Lung (tissue), 12 donors: ENCODE results near the gene TRAPPC2. TPM values are rescaled to one million over a fixed set of nuclear protein-coding genes. Genes with fewer than 3 reads are reported as not detected.

ENCODE experiments used
- ATAC-seq: fragments of 200-7000 bp; cut with Tn5 transposase; one replicate; pipeline ENCODE4 v1.9.1; 2020; ENCODE audit warnings: moderate number of reproducible peaks; ENCODE audit not compliant: insufficient read depth, low FRiP score
- DNase-seq, 3 donors: peaks; one replicate each; pipeline ENCODE4 v3.0.0-alpha.2; 2013 to 2017
- H3K27ac ChIP-seq, 2 donors: one replicate each; pipeline ENCODE4 v1.5.1; 2013; ENCODE audit warnings: mild to moderate bottlenecking in 2 of 2, moderate library complexity in 2 of 2, control low read depth in 1 of 2, inconsistent platforms in 1 of 2, low read depth in 1 of 2, low read length in 1 of 2
- H3K27me3 ChIP-seq, 3 donors: one replicate each; pipeline ENCODE4 v1.5.1; 2013; ENCODE audit warnings: low read length in 2 of 3; ENCODE audit not compliant: control insufficient read depth in 3 of 3, insufficient read depth in 3 of 3
- H3K36me3 ChIP-seq, 4 donors: one replicate each; pipeline ENCODE4 v1.5.1; 2013; ENCODE audit warnings: low read length in 4 of 4, mild to moderate bottlenecking in 1 of 4, moderate library complexity in 1 of 4; ENCODE audit not compliant: control insufficient read depth in 4 of 4, insufficient read depth in 4 of 4
- H3K4me1 ChIP-seq, 5 donors: one replicate each; pipeline ENCODE4 v1.5.1; 2013; ENCODE audit warnings: low read length in 5 of 5, mild to moderate bottlenecking in 2 of 5, moderate library complexity in 1 of 5; ENCODE audit not compliant: control insufficient read depth in 5 of 5, insufficient read depth in 5 of 5
- H3K4me3 ChIP-seq: one replicate; pipeline ENCODE4 v1.5.1; 2013; ENCODE audit warnings: mild to moderate bottlenecking, control low read depth, moderate library complexity
- H3K9ac ChIP-seq, 2 donors: one replicate each; pipeline ENCODE4 v1.5.1; 2013; ENCODE audit warnings: low read length in 2 of 2, control low read depth in 1 of 2; ENCODE audit not compliant: insufficient read depth in 1 of 2
- H3K9me3 ChIP-seq, 4 donors: one replicate each; pipeline ENCODE4 v1.5.1; 2013; ENCODE audit warnings: low read length in 3 of 4, mild to moderate bottlenecking in 1 of 4, moderate library complexity in 1 of 4; ENCODE audit not compliant: control insufficient read depth in 4 of 4, insufficient read depth in 3 of 4
- WGBS, 2 donors: extraction: QIAGEN DNeasy Blood & Tissue Kit; methylation state at CpG; one replicate each; pipeline ENCODE4 v1.1.7; 2013; 5-methylcytosine and 5-hydroxymethylcytosine counted together
- polyA plus RNA-seq, 2 donors: library from polyadenylated mRNA; stranded (reverse); fragments of 200-250 nt; gene quantifications; one replicate each; pipeline ENCODE4 v1.2.1, GENCODE V29; 2013
- total RNA-seq, 2 donors: library from RNA; depleted of rRNA in 1 of 2; stranded (reverse); fragments of >200 nt in 1 of 2; gene quantifications; one replicate each; pipeline ENCODE4 v1.2.1, GENCODE V29; 2014 to 2021
- TF ChIP-seq, protein P1 (sequence below): IDR thresholded peaks from 2 replicates; pipeline ENCODE4 v1.5.1; 2012; ENCODE audit warnings: mild to moderate bottlenecking; ENCODE audit errors: control extremely low read depth, extremely low read depth
- donor health status: control.
- donor health status: control.
- donor health status: Bipolar disorder and iron deficiency.
- donor health status: healthy.
- donor health status: DM: yes; HTN: yes; CAD: no.

Gene TRAPPC2
- total and polyA plus RNA-seq, 4 donors: 4.7 to 32.6 (median 10.5) TPM

DNA sequence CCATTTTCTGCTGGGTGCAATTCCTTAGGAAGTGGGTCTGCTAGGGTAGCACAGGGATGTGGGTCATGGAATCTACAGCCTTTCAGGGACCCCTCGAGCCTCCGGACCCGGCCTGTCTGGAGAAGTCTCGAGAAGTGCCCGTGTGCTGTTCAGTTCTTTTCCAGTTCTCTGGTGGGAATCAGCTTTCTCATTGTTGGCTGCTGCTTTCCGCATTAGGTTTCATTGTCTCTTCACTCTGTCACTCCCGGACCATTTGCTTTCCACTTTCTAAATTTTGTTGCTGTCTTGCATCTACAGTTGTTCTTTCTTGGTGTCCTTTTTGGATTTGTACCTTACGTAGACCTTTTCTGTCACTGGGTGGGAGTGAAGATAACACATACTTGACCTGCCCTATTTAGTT, 39.4 kb downstream of the TRAPPC2 start:
- ATAC-seq (no peak), DNase-seq (no peak)
- TF ChIP-seq, protein P1, sequence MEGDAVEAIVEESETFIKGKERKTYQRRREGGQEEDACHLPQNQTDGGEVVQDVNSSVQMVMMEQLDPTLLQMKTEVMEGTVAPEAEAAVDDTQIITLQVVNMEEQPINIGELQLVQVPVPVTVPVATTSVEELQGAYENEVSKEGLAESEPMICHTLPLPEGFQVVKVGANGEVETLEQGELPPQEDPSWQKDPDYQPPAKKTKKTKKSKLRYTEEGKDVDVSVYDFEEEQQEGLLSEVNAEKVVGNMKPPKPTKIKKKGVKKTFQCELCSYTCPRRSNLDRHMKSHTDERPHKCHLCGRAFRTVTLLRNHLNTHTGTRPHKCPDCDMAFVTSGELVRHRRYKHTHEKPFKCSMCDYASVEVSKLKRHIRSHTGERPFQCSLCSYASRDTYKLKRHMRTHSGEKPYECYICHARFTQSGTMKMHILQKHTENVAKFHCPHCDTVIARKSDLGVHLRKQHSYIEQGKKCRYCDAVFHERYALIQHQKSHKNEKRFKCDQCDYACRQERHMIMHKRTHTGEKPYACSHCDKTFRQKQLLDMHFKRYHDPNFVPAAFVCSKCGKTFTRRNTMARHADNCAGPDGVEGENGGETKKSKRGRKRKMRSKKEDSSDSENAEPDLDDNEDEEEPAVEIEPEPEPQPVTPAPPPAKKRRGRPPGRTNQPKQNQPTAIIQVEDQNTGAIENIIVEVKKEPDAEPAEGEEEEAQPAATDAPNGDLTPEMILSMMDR: no peak
- Histone ChIP-seq H3K27me3 (peaks cover 0 to 41% (median 39%) of the 10 kb centered on the region in 3 donors), H3K36me3 (no peaks in the 10 kb centered on the region), H3K9ac (no peak overlapping the region), H3K4me1 (peaks cover 0 to 24% (median 3%) of the 10 kb centered on the region in 5 donors), H3K9me3 (no peaks in the 10 kb centered on the region), H3K27ac (no peak overlapping the region), H3K4me3 (no peak overlapping the region)
- WGBS, 2 donors: 76 to 82% methylated on average over 8 of the region's 8 CpGs

DNA sequence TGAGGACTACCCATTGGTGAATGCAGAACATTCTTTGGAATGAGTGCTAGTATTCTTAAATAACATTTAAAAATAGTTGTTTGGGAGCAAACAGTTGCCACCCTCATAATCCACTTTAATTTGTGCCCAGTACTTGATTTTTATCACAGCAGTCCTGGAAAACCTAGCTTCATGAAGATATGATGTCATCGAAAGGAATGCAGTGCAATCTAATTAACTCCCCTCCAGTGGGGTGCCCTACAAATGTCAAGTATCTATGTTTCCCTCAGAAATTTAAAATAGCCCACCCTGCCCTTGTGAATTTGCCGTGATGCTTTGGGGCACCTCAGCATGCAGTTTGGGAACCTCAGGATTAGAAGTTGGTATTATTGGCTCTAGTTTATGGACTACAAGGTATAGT, 40.1 kb downstream of the TRAPPC2 start:
- H3K27ac ChIP-seq: no peak overlapping the region

DNA sequence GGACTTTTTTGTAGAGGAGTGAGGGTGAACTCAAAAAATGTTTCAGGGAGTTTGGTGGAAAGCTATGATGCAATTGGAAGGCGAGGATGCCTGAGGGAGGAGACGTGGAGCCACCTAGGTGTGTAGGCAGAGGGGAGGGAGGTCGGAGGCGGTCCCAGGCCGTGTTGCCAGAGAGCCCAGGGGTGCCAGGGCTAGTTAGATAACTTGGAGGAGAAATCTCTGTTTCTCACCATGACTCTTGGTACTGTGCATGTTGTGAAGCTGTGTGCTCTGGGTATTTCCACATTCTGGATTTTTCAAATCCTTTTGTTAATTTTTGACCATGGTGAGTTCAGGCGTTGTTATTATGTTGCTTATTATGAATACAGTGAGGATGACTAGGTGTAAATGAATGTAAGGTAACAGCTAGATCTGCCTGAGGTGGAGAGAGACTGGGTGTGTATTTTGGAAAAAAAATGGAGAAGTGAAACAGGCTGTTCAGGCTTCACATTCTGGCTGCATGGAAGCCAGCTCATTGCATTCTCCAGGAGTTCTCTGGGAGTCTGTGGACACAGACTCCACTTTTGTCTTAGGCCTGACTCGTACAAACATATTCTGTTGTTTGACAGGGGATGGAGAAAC, 41.0 kb downstream of the TRAPPC2 start:
- peaks cover 0 to 22% (median 3%) of the 10 kb centered on the region in 5 donors for H3K4me1 ChIP-seq
- no peak overlapping the region for H3K27ac ChIP-seq
- 48 to 51% methylated on average over 7 of the region's 7 CpGs for WGBS, 2 donors

More for the DNA sequence above, 40.1 kb downstream of the TRAPPC2 start:
- no peak overlapping the region for H3K4me3 ChIP-seq
- H3K27me3 ChIP-seq: peaks cover 0 to 47% (median 42%) of the 10 kb centered on the region in 3 donors
- H3K36me3 ChIP-seq: no peaks in the 10 kb centered on the region
- TF ChIP-seq, protein P1: no peak
- peaks cover 0 to under 1% (median 0%) of the 10 kb centered on the region in 4 donors for H3K9me3 ChIP-seq
- DNase-seq (no peak), ATAC-seq (no peak)
- H3K4me1 ChIP-seq: peaks cover 0 to 23% (median 3%) of the 10 kb centered on the region in 5 donors
- H3K9ac ChIP-seq: no peak overlapping the region
- 73 to 93% methylated on average over 2 of the region's 2 CpGs for WGBS, 2 donors

More for the DNA sequence above, 41.0 kb downstream of the TRAPPC2 start:
- TF ChIP-seq, protein P1: no peak
- H3K27me3 ChIP-seq: peaks cover 0 to 48% (median 44%) of the 10 kb centered on the region in 3 donors
- no peak for ATAC-seq
- DNase-seq: no peak
- peaks cover 0 to 2% (median 0%) of the 10 kb centered on the region in 4 donors for H3K9me3 ChIP-seq
- H3K9ac ChIP-seq: no peak overlapping the region
- H3K4me3 ChIP-seq: no peak overlapping the region
- no peaks in the 10 kb centered on the region for H3K36me3 ChIP-seq
